ENCODE measurements around the gene SEMA5A. TPM values are rescaled to one million over a fixed set of nuclear protein-coding genes. Genes with fewer than 3 reads are reported as not detected.

The SEMA5A gene
- total RNA-seq, 5 donors from 2014 or later (not counting 1 experiment from before 2014, with no cell fraction given) = 0.60 to 5.1 (median 1.5) TPM

DNA sequence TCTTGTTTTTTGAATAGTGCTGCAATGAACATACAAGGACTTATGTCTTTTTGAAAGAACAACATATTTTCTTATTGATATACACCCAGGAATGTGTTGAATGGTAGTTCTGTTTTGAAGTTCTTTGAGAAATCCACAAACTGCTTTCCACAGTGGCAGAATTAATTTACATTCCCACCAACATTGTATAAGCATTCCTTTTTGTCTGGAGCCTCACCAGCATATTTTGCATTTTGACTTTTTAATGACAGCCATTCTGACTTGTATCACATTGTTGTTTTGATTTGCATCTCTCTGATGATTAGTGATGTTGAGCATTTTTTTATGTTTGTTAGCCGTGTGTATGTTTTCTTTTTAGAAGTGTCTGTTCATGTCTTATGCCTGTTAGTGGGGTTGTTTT is 524.9 kb downstream of the SEMA5A start:
- no peaks in the 10 kb centered on the region for H3K4me1 Mint-ChIP-seq
- CTCF ChIA-PET = no interaction called here
- H3K36me3 Mint-ChIP-seq = no peaks in the 10 kb centered on the region
- H3K27ac ChIP-seq (ENCODE audit: low read length) = no peak overlapping the region
- no peak overlapping the region for H3K4me3 ChIP-seq (ENCODE audit: control insufficient read depth in 1 of 2, extremely low read depth in 1 of 2, low read length in 1 of 2)
- no peaks in the 10 kb centered on the region for H3K27me3 ChIP-seq (replicated peaks in 1 of 2; ENCODE audit: control insufficient read depth in 2 of 2, extremely low read depth in 1 of 2, insufficient read depth in 2 of 2, low read length in 1 of 2)
- WGBS (ENCODE audit: insufficient coverage) = 100% methylated on average over 1 of the region's 1 CpG
- POLR2A ChIA-PET = no interaction called here
- H3K9me3 ChIP-seq = no peaks in the 10 kb centered on the region
- DNase-seq (no peak), ATAC-seq (replicated peaks in 1 of 4) (no peak)
- no peaks in the 10 kb centered on the region for H3K4me1 ChIP-seq (ENCODE audit: control insufficient read depth in 1 of 2, extremely low read depth in 1 of 2, insufficient read depth in 2 of 2, low read length in 2 of 2)
- no peak overlapping the region for H3K4me3 Mint-ChIP-seq
- no peaks in the 10 kb centered on the region for H3K36me3 ChIP-seq (ENCODE audit: control insufficient read depth in 2 of 2, extremely low read depth in 1 of 2, insufficient read depth in 1 of 2, low read length in 1 of 2)
- H3K9me3 Mint-ChIP-seq = peaks cover 14 to 44% (median 26%) of the 10 kb centered on the region in 3 donors
- H3K27me3 Mint-ChIP-seq = no peaks in the 10 kb centered on the region
- H3K27ac Mint-ChIP-seq = no peak overlapping the region

DNA sequence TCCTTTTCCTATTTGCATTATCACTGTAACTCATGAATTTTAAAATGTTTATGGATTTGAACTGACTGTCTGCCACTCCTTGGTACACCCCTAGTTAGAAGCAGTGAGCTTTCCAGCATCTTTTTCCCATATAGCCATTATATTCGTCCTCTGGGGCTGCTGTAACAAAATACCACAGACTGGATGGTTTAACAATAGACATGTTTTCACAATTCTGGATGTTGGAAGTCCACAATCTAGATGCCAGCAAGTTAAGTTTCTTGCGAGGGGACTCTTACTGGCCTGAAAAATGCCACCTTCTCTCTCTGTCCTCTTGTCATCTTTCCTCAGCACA is 530.0 kb downstream of the SEMA5A start:
- Mint-ChIP-seq H3K27ac (no peak overlapping the region), H3K4me1 (no peaks in the 10 kb centered on the region), H3K27me3 (no peaks in the 10 kb centered on the region), H3K4me3 (no peak overlapping the region), H3K9me3 (peaks cover 3 to 21% (median 4%) of the 10 kb centered on the region in 3 donors), H3K36me3 (no peaks in the 10 kb centered on the region)
- Histone ChIP-seq H3K9me3 (no peaks in the 10 kb centered on the region), H3K36me3 (ENCODE audit: control insufficient read depth in 2 of 2, extremely low read depth in 1 of 2, insufficient read depth in 1 of 2, low read length in 1 of 2) (no peaks in the 10 kb centered on the region), H3K4me1 (ENCODE audit: control insufficient read depth in 1 of 2, extremely low read depth in 1 of 2, insufficient read depth in 2 of 2, low read length in 2 of 2) (no peaks in the 10 kb centered on the region), H3K27me3 (replicated peaks in 1 of 2; ENCODE audit: control insufficient read depth in 2 of 2, extremely low read depth in 1 of 2, insufficient read depth in 2 of 2, low read length in 1 of 2) (no peaks in the 10 kb centered on the region), H3K27ac (ENCODE audit: low read length) (no peak overlapping the region), H3K4me3 (ENCODE audit: control insufficient read depth in 1 of 2, extremely low read depth in 1 of 2, low read length in 1 of 2) (no peak overlapping the region)
- ATAC-seq (replicated peaks in 1 of 4) = no peak
- no peak for DNase-seq
- CTCF ChIA-PET = no interaction called here
- no CpG with 5 or more reads among the region's 2 CpGs for WGBS (ENCODE audit: insufficient coverage)
- POLR2A ChIA-PET = no interaction called here

DNA sequence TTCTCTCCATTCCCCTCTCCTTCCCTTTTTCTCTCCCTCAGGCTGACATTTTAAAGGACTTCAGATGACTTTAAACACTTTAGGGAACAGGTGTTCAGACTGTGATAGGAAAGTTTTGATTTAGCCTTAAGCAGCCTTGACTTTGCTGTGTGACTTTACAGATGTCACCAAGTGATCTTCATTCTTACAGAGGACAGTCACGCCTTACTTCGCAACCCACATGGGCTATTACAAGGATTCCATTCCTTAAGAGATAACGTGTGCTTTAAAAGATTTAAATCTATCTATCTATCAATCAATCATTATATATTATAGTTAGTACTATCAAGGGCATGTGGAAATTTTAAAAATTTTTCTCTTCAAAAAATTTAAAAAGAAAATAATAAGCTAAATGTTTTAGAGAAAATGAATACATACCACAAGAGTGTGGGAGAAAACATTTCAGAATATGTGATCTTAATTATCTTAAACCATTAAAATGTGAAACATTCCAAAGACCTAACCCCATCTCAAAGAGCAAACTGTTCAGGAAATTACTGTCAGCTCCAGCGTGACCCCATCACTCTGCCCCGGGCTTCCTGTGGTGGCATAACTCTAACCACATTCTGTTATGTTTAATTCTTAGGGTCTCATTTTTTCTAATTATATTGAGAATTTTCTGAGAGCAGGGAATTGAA is 530.5 kb downstream of the SEMA5A start:
- DNase-seq (no peak), ATAC-seq (replicated peaks in 1 of 4) (no peak)
- Histone ChIP-seq H3K36me3 (ENCODE audit: control insufficient read depth in 2 of 2, extremely low read depth in 1 of 2, insufficient read depth in 1 of 2, low read length in 1 of 2) (no peaks in the 10 kb centered on the region), H3K9me3 (no peaks in the 10 kb centered on the region), H3K27ac (ENCODE audit: low read length) (no peak overlapping the region), H3K27me3 (replicated peaks in 1 of 2; ENCODE audit: control insufficient read depth in 2 of 2, extremely low read depth in 1 of 2, insufficient read depth in 2 of 2, low read length in 1 of 2) (no peaks in the 10 kb centered on the region), H3K4me3 (ENCODE audit: control insufficient read depth in 1 of 2, extremely low read depth in 1 of 2, low read length in 1 of 2) (no peak overlapping the region), H3K4me1 (ENCODE audit: control insufficient read depth in 1 of 2, extremely low read depth in 1 of 2, insufficient read depth in 2 of 2, low read length in 2 of 2) (no peaks in the 10 kb centered on the region)
- no peak overlapping the region for H3K27ac Mint-ChIP-seq
- no peaks in the 10 kb centered on the region for H3K36me3 Mint-ChIP-seq
- peaks cover 3 to 16% (median 4%) of the 10 kb centered on the region in 3 donors for H3K9me3 Mint-ChIP-seq
- WGBS (ENCODE audit: insufficient coverage) = no CpG with 5 or more reads among the region's 5 CpGs
- no peak overlapping the region for H3K4me3 Mint-ChIP-seq
- ChIA-PET POLR2A (no interaction called here), CTCF (no interaction called here)
- H3K27me3 Mint-ChIP-seq = no peaks in the 10 kb centered on the region
- no peaks in the 10 kb centered on the region for H3K4me1 Mint-ChIP-seq

DNA sequence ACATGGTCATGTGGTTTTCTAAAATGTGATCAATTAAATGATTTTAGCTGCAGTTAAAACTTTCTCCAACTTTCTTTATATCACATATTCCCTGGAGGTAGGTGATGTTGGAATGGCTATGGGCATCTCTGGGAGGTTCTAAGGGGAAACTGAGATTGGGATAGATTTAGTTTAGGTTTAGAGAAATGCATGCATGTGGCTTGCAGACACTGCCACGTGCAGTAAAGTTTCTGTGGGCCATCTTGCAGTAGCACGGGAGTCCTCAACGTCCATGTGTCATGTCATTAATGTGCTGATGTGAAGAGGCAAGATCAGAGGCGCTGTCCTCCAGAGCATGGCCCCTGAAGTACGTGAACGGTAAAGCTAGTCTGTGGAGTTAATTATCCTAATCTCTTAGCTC is 532.7 kb downstream of the SEMA5A start:
- no peaks in the 10 kb centered on the region for H3K4me1 Mint-ChIP-seq
- peaks cover 5 to 15% (median 13%) of the 10 kb centered on the region in 3 donors for H3K9me3 Mint-ChIP-seq
- H3K36me3 Mint-ChIP-seq = no peaks in the 10 kb centered on the region
- no peak overlapping the region for H3K4me3 Mint-ChIP-seq
- Histone ChIP-seq H3K27me3 (replicated peaks in 1 of 2; ENCODE audit: control insufficient read depth in 2 of 2, extremely low read depth in 1 of 2, insufficient read depth in 2 of 2, low read length in 1 of 2) (no peaks in the 10 kb centered on the region), H3K9me3 (no peaks in the 10 kb centered on the region), H3K27ac (ENCODE audit: low read length) (no peak overlapping the region), H3K4me1 (ENCODE audit: control insufficient read depth in 1 of 2, extremely low read depth in 1 of 2, insufficient read depth in 2 of 2, low read length in 2 of 2) (no peaks in the 10 kb centered on the region), H3K36me3 (ENCODE audit: control insufficient read depth in 2 of 2, extremely low read depth in 1 of 2, insufficient read depth in 1 of 2, low read length in 1 of 2) (no peaks in the 10 kb centered on the region), H3K4me3 (ENCODE audit: control insufficient read depth in 1 of 2, extremely low read depth in 1 of 2, low read length in 1 of 2) (no peak overlapping the region)
- ATAC-seq (replicated peaks in 1 of 4) = no peak
- CTCF ChIA-PET = no interaction called here
- POLR2A ChIA-PET = no interaction called here
- H3K27ac Mint-ChIP-seq = no peak overlapping the region
- 51% methylated on average over 3 of the region's 6 CpGs for WGBS (ENCODE audit: insufficient coverage)
- H3K27me3 Mint-ChIP-seq = peaks cover 0 to 5% of the 10 kb centered on the region in 2 donors
- no peak for DNase-seq

DNA sequence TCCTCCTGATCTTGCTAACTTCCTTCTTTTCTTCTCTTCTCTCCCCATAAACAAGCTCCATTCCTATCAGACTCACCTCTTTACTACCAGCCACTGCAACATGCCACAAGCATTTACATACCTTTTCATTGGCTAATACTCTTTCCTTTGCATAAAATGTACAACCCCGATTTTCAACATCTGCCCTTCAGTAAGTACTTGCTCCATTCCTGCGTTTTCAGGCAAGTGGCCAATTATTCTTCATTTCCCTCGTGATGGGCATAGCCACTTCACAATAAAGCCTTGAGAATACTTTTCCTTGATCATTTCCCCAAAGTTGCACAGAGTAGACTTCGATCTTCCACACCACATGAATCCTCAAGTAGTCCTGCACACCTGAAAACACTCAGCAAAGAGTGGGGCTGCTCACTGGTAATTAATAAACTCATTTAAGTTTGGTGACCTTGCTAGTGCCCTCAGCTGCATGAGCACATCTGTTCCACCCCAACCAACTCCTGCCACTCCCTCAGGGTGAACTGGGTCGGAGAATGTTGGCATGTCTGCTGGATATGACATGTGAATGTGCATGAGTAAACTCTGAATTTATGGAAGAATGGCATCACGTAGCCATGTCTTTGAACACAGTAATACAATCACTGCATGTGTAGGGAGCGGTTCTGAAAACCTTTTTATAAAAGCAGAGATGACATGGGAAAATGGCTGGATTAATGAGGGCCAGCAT is 535.8 kb downstream of the SEMA5A start:
- Mint-ChIP-seq H3K4me3 (no peak overlapping the region), H3K9me3 (peaks cover 8 to 29% (median 22%) of the 10 kb centered on the region in 3 donors), H3K27ac (no peak overlapping the region), H3K27me3 (peaks cover 0 to 6% of the 10 kb centered on the region in 2 donors), H3K4me1 (no peaks in the 10 kb centered on the region), H3K36me3 (no peaks in the 10 kb centered on the region)
- ATAC-seq (replicated peaks in 1 of 4) (no peak), DNase-seq (no peak)
- Histone ChIP-seq H3K4me3 (ENCODE audit: control insufficient read depth in 1 of 2, extremely low read depth in 1 of 2, low read length in 1 of 2) (no peak overlapping the region), H3K27me3 (replicated peaks in 1 of 2; ENCODE audit: control insufficient read depth in 2 of 2, extremely low read depth in 1 of 2, insufficient read depth in 2 of 2, low read length in 1 of 2) (no peaks in the 10 kb centered on the region), H3K9me3 (no peaks in the 10 kb centered on the region), H3K4me1 (ENCODE audit: control insufficient read depth in 1 of 2, extremely low read depth in 1 of 2, insufficient read depth in 2 of 2, low read length in 2 of 2) (no peaks in the 10 kb centered on the region), H3K36me3 (ENCODE audit: control insufficient read depth in 2 of 2, extremely low read depth in 1 of 2, insufficient read depth in 1 of 2, low read length in 1 of 2) (no peaks in the 10 kb centered on the region), H3K27ac (ENCODE audit: low read length) (no peak overlapping the region)
- 53% methylated on average over 4 of the region's 7 CpGs for WGBS (ENCODE audit: insufficient coverage)
- CTCF ChIA-PET = no interaction called here
- POLR2A ChIA-PET = no interaction called here

DNA sequence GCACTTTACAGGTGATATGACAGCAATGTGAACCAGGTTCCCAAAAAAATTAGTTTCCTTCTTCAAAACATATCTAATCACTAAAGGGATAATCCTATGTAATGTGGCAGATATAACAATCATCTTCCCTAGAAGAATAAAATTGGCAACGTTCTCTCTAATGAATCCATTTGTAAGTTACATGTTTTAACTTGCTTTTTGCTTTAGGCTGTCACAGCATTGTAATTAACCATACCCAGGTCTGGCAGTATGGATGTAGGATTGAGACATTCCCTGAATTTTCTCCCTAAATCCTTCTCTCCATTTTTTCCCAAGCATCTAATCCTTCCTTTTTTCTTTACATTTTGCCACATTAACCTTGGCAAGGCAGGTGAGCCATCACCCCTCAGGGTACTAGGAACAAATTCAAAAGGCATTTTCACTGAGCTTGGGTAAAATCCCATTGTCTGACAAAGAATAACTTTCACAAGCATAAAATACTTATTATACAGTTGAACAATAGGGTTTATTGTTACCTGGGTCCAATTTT is 548.3 kb downstream of the SEMA5A start:
- H3K27ac Mint-ChIP-seq = no peak overlapping the region
- CTCF ChIA-PET = interaction anchor here in 1 of 2 donors (0.6 kb wide), 1 partner anchor 370 kb away, joined by 4 read pairs; no protein-coding TSS in a partner anchor

More for the DNA sequence above, 548.3 kb downstream of the SEMA5A start:
- no peak for ATAC-seq (replicated peaks in 1 of 4)
- Histone ChIP-seq H3K27ac (ENCODE audit: low read length) (no peak overlapping the region), H3K9me3 (no peaks in the 10 kb centered on the region), H3K4me3 (ENCODE audit: control insufficient read depth in 1 of 2, extremely low read depth in 1 of 2, low read length in 1 of 2) (no peak overlapping the region), H3K4me1 (ENCODE audit: control insufficient read depth in 1 of 2, extremely low read depth in 1 of 2, insufficient read depth in 2 of 2, low read length in 2 of 2) (no peaks in the 10 kb centered on the region), H3K27me3 (replicated peaks in 1 of 2; ENCODE audit: control insufficient read depth in 2 of 2, extremely low read depth in 1 of 2, insufficient read depth in 2 of 2, low read length in 1 of 2) (no peaks in the 10 kb centered on the region), H3K36me3 (ENCODE audit: control insufficient read depth in 2 of 2, extremely low read depth in 1 of 2, insufficient read depth in 1 of 2, low read length in 1 of 2) (no peaks in the 10 kb centered on the region)
- no peak for DNase-seq
- Mint-ChIP-seq H3K9me3 (peaks cover 0 to 12% (median 7%) of the 10 kb centered on the region in 3 donors), H3K27me3 (no peaks in the 10 kb centered on the region), H3K4me3 (no peak overlapping the region), H3K4me1 (no peaks in the 10 kb centered on the region), H3K36me3 (no peaks in the 10 kb centered on the region)
- no CpG with 5 or more reads among the region's 1 CpG for WGBS (ENCODE audit: insufficient coverage)
- POLR2A ChIA-PET = no interaction called here

Data from T-cell (primary cell).